Spinal cord (tissue), 10 donors: ENCODE data around the gene IL17D. TPM values are rescaled to one million over a fixed set of nuclear protein-coding genes. Genes with fewer than 3 reads are reported as not detected.
"Not testable (repeated sequence)": the region's sequence is repeated elsewhere in the genome, so short reads cannot be mapped to it uniquely, and the experiment has no call there.

Source experiments
- DNase-seq, 6 donors: peaks; one replicate each; pipeline versions ENCODE4 v3.0.0 to v3.0.0-alpha.2; 2013 to 2015; ENCODE audit warnings: low spot score in 6 of 6, low read depth in 4 of 6
- H3K27ac ChIP-seq: one replicate; pipeline ENCODE4 v1.5.1; 2013; ENCODE audit warnings: low read depth, low read length, control low read depth
- H3K27me3 ChIP-seq: one replicate; pipeline ENCODE4 v1.6.1; 2013; ENCODE audit warnings: low read length; ENCODE audit not compliant: control insufficient read depth, insufficient read depth
- H3K36me3 ChIP-seq: one replicate; pipeline ENCODE4 v1.6.1; 2013; ENCODE audit warnings: low read length; ENCODE audit not compliant: control insufficient read depth, insufficient read depth
- H3K4me1 ChIP-seq: one replicate; pipeline ENCODE4 v1.6.1; 2013; ENCODE audit warnings: low read length; ENCODE audit not compliant: control insufficient read depth, insufficient read depth
- H3K4me3 ChIP-seq: one replicate; pipeline ENCODE4 v1.5.1; 2013; ENCODE audit warnings: low read depth, low read length, control low read depth
- H3K9me3 ChIP-seq: one replicate; pipeline ENCODE4 v1.6.1; 2013; ENCODE audit warnings: low read length; ENCODE audit not compliant: control insufficient read depth, insufficient read depth
- WGBS: methylation state at CpG from one replicate; pipeline ENCODE4 v1.1.5; 2013; ENCODE audit warnings: missing lambda C conversion rate; ENCODE audit not compliant: insufficient coverage; 5-methylcytosine and 5-hydroxymethylcytosine counted together
- polyA plus RNA-seq, 2 donors: library from polyadenylated mRNA; unstranded; fragments of 120-200 nt; gene quantifications; one replicate each; pipeline ENCODE4 v1.2.1, GENCODE V29; 2013; ENCODE audit not compliant: insufficient read length in 2 of 2
- total RNA-seq, 2 donors: library from RNA; depleted of rRNA in 1 of 2; stranded (reverse); fragments of 120-200 nt in 1 of 2; fragments of >200 nt in 1 of 2; gene quantifications; one replicate each; pipeline versions ENCODE4 v1.2.3 to v1.2.4, GENCODE V29; 2013 to 2014
- donor health status: healthy.

Gene IL17D
- total and polyA plus RNA-seq, 4 donors = 19.8 to 94.7 (median 53.4) TPM

DNA sequence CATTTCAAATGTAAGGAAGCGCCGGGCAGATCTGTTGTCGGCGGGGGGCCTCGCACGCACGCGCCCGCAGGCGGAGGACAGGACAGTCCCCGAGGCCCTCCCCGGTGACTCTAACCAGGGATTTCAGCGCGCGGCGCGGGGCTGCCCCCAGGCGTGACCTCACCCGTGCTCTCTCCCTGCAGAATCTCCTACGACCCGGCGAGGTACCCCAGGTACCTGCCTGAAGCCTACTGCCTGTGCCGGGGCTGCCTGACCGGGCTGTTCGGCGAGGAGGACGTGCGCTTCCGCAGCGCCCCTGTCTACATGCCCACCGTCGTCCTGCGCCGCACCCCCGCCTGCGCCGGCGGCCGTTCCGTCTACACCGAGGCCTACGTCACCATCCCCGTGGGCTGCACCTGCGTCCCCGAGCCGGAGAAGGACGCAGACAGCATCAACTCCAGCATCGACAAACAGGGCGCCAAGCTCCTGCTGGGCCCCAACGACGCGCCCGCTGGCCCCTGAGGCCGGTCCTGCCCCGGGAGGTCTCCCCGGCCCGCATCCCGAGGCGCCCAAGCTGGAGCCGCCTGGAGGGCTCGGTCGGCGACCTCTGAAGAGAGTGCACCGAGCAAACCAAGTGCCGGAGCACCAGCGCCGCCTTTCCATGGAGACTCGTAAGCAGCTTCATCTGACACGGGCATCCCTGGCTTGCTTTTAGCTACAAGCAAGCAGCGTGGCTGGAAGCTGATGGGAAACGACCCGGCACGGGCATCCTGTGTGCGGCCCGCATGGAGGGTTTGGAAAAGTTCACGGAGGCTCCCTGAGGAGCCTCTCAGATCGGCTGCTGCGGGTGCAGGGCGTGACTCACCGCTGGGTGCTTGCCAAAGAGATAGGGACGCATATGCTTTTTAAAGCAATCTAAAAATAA is 18.2 kb downstream of the IL17D start:
- peaks cover 48% of the 10 kb centered on the region for H3K36me3 ChIP-seq
- DNase-seq = peak in 2 of 6 donors; percentile 77 to 82
- no peaks in the 10 kb centered on the region for H3K27me3 ChIP-seq
- H3K4me1 ChIP-seq = peaks cover 24% of the 10 kb centered on the region
- WGBS = 13% methylated on average over 76 of the region's 81 CpGs
- no peaks in the 10 kb centered on the region for H3K9me3 ChIP-seq
- H3K4me3 ChIP-seq = peak overlapping the region; percentile 17
- H3K27ac ChIP-seq = no peak overlapping the region

DNA sequence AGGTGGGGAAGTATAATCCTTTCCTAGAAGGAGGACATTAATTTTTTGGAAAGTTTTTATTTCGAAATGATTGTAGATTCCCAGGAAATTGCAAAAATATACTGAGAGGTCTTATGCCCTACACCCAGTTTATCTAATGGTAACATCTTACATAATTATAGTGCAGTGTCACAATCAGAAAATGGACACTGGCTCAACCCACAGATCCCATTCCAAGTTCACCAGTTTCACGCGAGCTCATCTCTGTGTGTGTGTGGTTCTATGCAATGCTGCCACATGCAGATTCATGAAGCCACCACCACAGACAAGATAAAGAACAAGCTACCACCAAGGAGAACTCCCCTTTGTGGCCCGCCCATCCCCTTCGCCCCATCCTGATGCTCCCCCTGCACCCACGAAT is 24.4 kb downstream of the IL17D start:
- no peaks in the 10 kb centered on the region for H3K27me3 ChIP-seq
- H3K4me3 ChIP-seq = no peak overlapping the region
- DNase-seq = no peak
- no CpG with 5 or more reads among the region's 6 CpGs for WGBS
- H3K9me3 ChIP-seq = no peaks in the 10 kb centered on the region
- H3K27ac ChIP-seq = no peak overlapping the region
- H3K36me3 ChIP-seq = peaks cover 26% of the 10 kb centered on the region
- no peaks in the 10 kb centered on the region for H3K4me1 ChIP-seq

DNA sequence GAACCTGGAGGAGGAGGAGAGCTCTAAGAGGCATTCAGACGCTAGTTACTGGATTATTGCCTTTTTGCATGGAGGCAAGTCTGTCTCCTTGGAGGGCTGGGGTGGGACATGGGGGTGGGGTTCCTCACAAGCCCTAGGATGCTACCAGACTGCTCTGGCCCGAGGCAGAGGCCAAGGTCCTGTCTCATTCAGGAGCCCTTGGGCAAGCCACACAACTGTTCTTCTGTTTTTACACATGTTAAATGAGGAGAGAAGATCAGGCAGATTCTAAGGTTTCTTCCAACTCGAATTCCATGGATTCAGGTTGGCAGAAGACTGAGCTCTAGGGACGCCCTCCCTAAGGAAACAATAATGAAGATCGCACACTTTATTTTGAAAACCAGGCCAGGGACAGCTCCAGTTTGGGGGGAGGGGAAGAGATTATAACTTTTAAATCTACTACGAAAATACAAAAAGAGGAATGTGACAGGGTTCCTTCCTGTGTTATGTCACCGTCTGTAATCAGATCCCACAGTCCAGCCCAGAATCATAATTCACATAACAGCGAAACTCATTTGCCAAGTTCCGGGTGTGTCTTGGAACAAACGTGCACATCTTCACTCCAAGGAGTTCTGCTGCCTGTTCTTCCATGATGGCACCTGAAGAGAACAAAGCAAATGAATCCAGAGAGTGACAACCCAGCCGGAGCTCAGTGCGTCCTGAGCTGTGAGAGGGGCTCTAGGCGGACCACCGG is 25.2 kb downstream of the IL17D start:
- Histone ChIP-seq H3K27ac (no peak overlapping the region), H3K4me3 (no peak overlapping the region), H3K9me3 (no peaks in the 10 kb centered on the region), H3K4me1 (no peaks in the 10 kb centered on the region), H3K27me3 (no peaks in the 10 kb centered on the region), H3K36me3 (peaks cover 24% of the 10 kb centered on the region)
- WGBS = 84% methylated on average over 10 of the region's 14 CpGs
- DNase-seq = no peak

DNA sequence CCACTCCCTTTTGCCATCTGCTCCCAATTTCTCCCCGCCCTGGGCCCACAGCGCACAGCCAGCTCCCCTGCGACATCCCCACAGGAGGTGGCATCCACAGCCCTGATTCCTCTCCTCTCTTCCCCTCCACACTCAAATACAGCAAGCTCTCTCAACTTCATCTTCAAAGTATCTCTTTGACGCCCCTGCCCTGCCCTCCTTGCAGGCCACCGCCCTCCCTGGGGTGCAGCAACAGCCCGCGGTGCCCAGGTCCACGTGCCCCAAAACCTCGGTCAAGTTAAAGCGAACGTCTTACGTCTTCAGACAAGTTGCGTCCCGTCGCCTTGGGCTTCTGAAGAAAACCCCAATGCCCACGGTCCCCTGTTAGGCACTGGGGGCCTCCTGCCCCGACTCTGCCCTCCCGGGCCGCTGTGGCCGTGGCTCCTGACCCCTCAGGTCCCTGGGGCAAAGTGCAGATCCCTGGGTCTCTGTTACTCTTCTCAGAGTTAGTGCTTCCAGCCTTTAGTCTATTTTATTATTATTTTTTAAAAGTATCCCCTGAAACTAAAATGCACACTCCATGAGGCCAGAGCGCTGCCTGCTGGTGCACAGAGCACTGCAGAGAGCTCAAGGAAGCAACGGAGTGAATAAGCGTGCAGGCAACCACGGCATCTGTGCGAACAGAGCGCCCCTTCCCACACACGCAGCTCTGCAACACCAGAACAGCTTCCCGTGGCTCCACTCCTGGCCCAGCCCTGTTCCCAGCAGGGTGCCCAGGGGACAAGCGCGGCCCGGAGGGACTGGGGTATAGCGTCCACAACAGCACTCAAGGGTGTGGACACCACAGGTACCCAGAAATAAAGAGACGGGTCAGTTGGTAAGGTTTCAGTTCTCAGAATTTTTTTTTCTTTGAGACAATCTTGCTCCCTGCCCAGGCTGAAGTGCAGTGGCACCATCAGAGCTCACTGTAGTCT is 26.4 kb downstream of the IL17D start:
- WGBS = 91% methylated on average over 29 of the region's 33 CpGs
- no peak for DNase-seq
- Histone ChIP-seq H3K27me3 (no peaks in the 10 kb centered on the region), H3K4me1 (no peaks in the 10 kb centered on the region), H3K36me3 (peaks cover 20% of the 10 kb centered on the region), H3K9me3 (no peaks in the 10 kb centered on the region), H3K4me3 (no peak overlapping the region), H3K27ac (no peak overlapping the region)

DNA sequence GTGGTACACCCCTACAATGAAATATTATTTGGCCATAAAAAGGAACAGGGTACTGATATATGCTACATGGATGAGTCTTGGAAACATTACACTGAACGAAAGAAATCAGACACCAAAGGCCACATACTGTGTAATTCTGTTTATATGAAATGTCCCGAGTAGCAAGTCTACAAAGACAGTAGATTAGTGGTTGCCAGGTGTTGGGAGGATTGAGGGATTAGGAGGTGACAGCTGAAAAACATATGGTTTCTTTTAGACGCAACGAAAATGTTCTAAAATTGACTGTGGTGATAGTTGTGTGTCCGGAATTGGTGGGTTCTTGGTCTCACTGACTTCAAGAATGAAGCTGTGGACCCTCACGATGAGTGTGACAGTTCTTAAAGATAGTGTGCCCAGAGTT is 35.1 kb downstream of the IL17D start:
- WGBS = 96% methylated on average over 5 of the region's 6 CpGs
- Histone ChIP-seq H3K9me3 (no peaks in the 10 kb centered on the region), H3K27ac (no peak overlapping the region), H3K36me3 (peaks cover 11% of the 10 kb centered on the region), H3K4me3 (no peak overlapping the region), H3K27me3 (no peaks in the 10 kb centered on the region), H3K4me1 (no peaks in the 10 kb centered on the region)
- DNase-seq = no peak

DNA sequence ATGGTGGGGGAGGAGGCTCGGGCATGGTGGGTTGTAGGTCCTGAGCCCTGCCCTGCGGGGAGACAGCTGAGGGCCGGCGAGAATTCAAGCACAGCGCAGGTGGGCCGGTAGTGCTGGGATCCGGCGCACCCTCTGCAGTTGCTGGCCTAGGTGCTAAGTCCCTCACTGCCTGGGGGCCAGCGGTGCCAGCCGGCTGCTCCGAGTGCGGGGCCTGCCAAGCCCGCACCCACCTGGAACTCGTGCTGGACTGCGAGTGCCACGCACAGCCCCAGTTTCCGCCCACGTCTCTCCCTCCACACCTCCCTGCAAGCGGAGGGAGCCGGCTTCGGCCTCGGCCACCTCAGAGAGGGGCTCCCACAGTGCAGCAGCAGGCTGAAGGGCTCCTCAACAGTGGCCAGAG is 36.5 kb downstream of the IL17D start:
- H3K27me3 ChIP-seq = no peaks in the 10 kb centered on the region
- no peak for DNase-seq
- H3K36me3 ChIP-seq = peaks cover 10% of the 10 kb centered on the region
- no peak overlapping the region for H3K4me3 ChIP-seq
- H3K4me1 ChIP-seq = no peaks in the 10 kb centered on the region
- no peaks in the 10 kb centered on the region for H3K9me3 ChIP-seq
- 98% methylated on average over 22 of the region's 22 CpGs for WGBS
- H3K27ac ChIP-seq = no peak overlapping the region

DNA sequence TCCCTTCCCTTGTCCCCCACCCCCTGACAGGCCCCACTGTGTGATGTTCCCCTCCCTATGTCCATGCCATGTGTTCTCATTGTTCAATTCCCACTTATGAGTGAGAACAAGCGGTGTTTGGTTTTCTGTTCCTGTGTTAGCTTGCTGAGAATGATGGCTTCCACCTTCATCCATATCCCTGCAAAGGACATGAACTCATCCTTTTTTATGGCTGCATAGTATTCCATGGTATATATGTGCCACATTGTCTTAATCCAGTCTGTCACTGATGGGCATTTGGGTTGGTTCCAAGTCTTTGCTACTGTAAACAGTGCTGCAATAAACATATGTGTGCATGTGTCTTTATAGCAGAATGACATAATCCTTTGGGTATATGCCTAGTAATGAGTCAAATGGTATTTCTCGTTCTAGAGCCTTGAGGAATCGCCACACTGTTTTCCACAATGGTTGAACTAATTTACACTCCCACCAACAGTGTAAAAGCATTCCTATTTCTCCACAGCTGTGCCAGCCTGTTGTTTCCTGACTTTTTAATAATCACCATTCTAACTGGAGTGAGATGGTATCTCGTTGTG is 40.4 kb downstream of the IL17D start:
- not testable (repeated sequence) for H3K4me3 ChIP-seq, H3K9me3 ChIP-seq, H3K27ac ChIP-seq, H3K27me3 ChIP-seq, DNase-seq, H3K4me1 ChIP-seq, H3K36me3 ChIP-seq
- WGBS = no CpG with 5 or more reads among the region's 4 CpGs

DNA sequence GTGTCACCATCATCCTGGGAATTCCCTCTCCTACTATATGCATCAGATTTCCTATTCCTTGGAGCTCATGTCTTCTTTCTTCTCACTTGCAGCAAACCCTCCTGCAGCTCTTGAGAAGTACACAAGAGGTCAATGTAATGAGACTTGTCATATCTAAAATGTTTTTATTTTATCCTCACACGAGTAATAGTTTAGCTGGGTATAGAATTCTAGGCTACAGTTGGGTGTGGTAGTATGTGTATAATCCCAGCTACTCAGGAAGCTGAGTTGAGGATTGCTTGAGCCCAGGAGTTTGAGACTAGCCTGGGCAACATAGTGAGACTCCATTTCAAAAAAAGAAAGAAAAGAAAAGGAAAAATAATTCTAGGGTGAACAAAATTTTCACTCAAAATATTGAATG is 45.9 kb downstream of the IL17D start:
- no peak overlapping the region for H3K4me3 ChIP-seq
- H3K9me3 ChIP-seq = peaks cover 11% of the 10 kb centered on the region
- no peaks in the 10 kb centered on the region for H3K36me3 ChIP-seq
- no peaks in the 10 kb centered on the region for H3K4me1 ChIP-seq
- no peak overlapping the region for H3K27ac ChIP-seq
- WGBS = no CpG with 5 or more reads among the region's 1 CpG
- no peaks in the 10 kb centered on the region for H3K27me3 ChIP-seq
- no peak for DNase-seq

DNA sequence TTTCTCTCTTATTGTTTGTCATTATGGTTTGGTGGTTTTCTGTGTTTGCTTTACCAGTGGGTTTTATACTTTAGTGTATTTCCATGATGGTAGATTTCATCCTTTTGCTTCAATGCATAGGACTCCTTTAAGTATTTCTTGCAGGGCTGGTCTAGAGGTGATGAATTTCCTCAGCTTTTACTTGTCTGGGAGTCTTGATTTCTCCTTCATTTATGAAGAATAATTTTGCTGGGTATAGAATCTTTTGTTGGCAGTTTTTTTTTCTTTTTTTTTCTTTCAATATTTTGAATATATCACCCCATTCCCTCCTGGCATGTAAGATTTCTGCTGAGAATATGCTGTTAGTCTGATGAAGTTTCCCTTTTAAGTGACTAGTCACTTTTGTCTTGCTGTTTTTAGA is 50.5 kb downstream of the IL17D start:
- H3K4me1 ChIP-seq = no peaks in the 10 kb centered on the region
- no peak overlapping the region for H3K4me3 ChIP-seq
- peaks cover 16% of the 10 kb centered on the region for H3K9me3 ChIP-seq
- H3K27me3 ChIP-seq = no peaks in the 10 kb centered on the region
- H3K36me3 ChIP-seq = peaks cover 9% of the 10 kb centered on the region
- DNase-seq = no peak
- H3K27ac ChIP-seq = no peak overlapping the region
